Activated gamma-delta T cell (primary cell): Measurements from ENCODE around the gene VSNL1.

Experiments
- DNase-seq: peaks from one replicate; lab custom pipeline; 2025; lab: John Stamatoyannopoulos, UW

VSNL1 gene

DNA sequence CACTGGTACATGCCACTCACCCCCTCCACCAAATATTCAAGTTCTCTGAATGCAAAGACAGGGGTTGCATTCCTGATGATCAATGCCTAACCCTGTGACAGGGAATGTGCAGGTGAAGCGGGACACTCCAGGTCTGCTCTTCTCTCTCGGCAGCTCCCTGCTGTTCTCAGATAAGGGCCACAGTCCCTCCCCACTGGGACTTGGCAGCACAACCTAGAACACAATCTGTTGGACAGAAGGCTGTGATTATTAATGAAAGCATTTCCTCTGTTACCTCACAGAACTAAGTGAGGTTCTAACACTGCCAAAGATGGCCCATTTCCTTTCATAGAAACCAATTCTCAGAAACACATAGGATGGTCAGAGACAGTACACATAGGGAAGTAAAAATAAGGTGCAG, 42.7 kb downstream of the VSNL1 start:
- no peak for DNase-seq

DNA sequence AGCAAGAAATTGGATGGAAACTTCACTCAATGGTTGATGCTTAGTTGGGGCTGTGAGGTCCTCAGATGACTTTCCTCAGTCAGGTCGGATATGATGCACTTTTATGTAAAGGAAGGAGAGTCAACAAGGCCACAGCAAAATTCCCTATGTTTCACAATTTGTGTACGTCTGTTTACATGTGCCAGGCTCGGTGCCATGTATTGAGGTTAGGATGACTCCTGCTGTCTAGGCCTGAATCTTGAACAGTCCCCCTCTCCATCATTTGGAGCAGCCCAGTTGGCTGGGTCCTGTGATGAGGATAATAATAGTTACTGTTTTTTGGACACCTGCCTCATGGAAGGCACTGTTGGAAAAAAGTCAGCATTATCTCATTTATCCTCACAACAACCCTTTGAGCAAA, 43.1 kb downstream of the VSNL1 start:
- DNase-seq: no peak

DNA sequence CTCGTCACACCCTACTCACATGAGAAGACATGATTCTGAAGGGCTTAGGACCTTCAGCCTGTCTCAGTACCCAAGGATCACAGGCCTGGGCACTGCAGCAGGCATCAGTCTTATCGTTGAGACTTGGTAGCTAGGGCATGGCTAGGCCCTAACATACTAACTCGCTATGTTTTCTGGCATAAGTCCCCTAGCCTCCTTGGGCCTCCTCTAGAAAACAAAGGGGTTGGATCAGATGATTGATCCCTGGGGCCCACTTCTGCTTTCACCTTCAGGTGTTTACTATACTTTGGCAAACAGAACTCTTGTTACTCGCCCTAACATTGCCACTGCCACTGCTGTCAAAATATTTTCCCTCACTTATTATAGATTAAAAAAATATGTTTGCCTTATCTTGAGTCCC, 44.2 kb downstream of the VSNL1 start:
- no peak for DNase-seq

DNA sequence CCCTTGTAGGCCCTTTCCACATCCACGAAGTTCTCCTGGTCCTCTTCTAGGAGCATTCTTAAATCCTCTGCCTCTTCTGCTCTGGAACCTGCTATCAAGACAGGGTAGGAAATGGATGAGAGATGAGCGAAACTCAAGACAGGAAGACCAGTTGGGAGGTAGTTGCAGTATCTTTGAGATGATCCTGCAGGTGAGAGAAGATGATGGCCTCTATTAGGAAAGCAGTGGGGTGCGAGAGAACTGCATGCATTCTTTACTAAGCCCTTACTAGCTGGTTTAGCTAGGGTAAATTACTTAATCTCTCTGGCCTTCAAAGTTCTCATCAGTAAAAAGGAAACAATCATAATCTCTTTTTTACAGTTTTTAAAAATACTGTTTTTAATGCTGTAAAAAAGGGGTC, 47.0 kb downstream of the VSNL1 start:
- DNase-seq: no peak

DNA sequence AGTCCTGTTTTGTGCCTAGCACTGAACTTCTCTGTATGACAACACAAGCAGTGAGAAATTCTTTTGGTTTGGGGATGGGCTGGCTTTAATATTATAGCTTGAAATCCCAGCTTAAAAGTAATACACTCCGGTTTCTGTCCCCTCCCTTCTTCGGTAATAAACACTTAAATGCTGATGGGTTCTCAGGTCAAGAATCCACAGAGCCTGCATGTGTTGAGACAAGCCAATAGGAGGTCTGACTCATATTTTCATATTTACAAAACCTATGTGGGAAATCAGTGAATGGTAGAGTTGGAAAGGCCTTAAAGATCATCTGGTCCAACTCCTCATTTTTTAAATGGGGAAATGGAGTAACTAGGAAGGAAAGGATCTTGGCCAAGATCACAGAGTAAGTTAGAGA, 47.5 kb downstream of the VSNL1 start:
- DNase-seq: no peak

DNA sequence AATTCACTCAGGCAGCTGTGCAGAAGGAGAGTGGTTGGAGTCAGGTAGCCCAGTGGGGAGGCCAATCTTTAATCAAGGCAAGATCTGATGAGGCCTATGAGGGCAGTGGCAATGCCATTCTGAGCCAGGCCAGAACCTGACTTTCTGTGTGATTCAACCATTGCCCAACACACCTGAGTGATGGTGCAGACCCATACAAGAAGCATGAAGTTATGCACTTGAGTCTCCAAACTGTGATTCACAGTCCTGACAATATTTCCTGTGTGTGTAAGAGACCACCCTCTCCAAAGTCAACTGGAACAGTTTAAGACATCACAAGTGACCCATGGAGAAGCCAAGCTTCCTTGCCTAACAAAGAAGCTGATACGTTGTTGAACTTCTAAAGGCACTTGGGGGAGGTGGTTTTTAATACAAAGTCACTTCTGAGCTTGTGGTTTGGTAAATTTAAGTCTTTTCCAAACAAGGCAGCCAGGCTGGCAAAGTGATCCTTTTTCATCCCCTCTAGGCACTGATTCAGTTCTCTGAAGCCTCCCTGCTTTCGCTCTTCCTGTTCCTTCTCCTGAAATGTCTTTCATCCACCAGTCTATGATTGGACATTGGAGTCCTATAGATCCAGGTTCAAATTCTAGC, 49.0 kb downstream of the VSNL1 start:
- DNase-seq: no peak

DNA sequence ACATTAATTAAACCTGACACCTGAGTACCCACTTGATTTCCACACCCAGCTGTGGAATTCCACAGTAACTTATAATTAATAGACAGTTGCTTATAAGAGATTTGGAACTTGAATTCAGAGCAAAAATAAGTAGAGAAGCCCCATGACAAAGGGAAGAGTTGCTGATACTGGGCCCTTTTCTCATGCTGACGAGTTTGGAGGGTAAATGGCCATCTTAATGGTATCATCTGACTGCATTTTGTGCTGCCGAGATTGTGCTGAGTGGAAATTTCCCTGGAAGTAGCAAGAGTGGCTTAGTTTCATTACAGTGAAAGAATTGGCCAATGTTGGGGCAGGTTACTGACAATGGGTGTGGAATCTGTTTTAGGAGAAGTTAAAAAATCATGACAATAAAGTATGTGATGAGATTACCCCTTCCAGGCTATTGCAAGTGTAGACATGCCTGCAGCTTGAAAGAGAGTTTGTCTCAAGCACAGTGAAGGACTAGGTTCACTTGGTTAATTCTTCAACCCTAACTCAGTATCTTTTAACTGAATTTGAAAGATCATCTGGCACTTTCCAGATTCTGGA, 49.9 kb downstream of the VSNL1 start:
- DNase-seq: no peak

DNA sequence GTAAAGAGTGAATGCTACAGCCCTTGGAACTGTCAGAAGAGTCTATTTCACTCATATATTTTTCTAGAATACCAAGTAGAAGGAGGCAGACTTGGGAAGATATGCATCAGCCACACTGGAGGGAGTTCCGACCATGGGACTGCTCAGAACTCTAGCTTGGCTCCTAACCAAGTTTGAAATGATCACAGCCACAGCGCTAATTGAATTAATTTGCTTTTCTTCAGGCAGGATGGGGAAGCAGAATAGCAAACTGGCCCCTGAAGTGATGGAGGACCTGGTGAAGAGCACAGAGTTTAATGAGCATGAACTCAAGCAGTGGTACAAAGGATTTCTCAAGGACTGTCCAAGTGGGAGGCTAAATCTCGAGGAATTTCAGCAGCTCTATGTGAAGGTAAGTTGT, 51.4 kb downstream of the VSNL1 start:
- no peak for DNase-seq

DNA sequence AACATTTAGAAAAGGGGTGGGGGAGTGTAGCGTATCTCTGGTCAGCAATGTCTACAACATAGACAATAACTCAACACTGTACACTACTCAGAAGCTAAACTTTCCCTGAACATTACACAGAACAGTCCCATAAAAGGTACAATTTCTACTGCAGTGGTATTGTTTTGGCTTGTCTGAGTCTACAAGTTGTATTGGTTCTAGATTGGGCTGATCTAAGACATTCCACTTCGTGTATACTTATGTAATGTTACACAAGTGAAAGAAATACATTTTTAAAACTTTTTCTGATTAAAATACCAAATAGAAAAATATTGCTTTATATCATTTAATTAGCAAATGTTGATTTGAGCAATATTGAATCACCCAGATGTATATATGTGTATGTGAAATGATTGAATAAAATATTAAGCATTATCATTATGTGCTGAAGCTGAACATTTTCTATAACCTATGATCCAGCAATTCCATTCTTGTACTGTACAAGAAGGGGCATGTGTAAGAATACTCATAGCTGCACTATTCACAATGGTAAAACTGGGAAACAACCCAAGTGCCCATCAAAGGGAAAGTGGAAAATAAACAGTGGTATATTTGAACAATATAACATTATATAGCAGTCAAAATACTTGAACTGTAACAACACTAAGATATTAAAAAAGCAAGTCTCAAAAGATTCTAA, 52.4 kb downstream of the VSNL1 start:
- DNase-seq: no peak

DNA sequence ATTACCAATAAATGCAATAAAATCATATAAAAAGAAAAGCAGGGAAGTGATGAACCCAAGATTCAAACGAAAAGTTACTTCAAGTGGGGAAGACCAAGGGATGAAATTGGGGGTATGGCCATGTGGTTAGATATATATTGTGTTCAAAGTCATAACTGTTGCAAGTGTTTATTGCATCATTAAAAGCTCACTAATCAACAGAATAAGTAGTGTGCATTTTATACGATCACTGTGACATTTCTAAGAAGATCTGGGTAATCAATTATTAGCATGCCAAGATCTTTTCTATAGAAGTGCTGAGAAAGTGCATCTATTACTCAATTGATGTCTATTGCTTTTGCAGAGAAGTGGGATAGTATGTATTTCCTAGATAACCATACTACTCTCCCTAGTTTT, 52.9 kb downstream of the VSNL1 start:
- no peak for DNase-seq

DNA sequence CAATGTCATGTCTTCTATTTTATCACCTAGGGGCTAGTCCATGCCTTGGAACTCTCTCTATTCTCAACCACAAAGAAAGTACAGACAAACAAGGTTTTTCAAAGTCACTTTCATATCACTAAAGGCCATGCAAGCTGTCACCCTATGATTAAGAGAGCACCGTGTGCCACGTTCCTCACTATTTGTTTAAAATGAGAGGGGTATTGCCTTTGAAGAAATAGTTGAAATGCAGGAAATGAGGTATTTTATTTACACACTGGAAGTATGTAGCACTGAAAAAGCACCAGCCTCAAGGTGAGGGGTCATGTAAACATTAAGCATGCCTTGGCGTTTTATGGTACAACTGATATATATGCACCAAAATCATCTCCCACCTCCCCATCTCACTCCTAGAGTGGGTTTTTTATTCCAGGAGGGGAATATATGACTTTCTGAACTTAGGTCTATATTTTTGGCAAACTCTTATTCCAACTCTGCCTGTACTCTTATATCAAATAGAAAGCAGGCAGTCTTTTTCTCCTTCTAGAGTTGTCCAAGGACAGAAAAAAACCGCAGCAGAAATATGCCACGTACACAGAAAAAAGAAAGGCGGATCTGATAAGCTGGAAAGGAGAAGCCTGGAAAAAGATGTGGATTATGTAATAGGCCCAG, 53.5 kb downstream of the VSNL1 start:
- no peak for DNase-seq

DNA sequence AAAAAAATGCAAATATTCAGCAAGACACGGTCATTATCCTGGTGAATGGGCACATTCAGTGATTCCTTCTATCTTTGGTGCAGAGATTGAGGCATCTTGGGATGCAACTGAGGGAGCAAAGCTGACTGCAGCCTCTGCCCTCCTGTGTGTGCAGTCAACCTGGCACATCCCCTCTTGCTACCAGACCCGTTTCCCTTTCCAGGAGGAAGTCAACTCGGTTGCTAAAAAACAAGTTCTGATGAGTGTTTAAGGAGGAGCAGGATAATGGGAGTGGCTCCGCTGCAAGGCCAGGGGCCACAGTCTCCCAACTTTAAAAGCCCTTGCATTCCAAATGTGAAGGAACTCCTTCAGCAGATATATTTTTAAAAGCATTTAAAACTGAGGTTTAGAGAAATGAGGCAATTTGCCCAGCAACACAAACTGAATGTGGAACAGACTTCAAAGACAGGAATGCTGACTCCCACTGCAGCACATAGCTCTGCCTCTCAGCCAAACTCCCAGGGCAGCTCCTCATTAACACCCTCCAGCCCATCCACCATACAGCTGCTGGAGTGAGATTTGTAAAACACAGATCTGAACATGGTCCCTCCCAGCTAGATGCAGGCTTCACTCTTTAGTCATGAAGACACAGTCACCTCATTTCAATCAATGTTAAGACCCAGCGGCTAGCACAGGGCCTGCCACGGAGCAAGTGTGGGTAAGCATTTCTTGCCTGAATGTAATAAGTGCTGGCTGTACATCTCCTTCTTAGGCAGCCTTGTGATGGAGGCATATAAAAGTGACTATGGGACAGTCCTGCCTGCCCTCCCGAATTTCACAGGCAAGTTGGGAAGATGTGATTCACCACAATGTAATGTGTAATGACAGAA, 54.3 kb downstream of the VSNL1 start:
- no peak for DNase-seq

DNA sequence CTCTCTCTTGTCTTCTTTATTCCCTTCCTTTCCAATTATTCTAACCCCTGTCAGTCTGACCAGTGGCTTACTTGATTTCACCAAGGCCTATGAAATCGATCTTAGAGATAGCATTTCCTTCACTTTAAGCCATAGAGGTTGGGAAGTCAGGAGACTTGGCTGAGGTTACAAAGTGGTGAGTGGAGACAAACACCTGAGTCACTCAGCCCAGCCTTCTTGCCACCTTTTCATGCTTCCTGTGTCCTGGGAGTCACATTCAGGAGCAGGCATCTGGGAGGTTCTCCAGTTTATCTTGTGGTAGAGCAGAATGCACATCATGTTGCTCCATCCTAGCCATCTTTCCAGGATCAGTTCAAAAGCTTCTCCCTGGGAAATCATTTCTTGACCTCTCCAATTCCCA, 59.1 kb downstream of the VSNL1 start:
- DNase-seq: no peak

DNA sequence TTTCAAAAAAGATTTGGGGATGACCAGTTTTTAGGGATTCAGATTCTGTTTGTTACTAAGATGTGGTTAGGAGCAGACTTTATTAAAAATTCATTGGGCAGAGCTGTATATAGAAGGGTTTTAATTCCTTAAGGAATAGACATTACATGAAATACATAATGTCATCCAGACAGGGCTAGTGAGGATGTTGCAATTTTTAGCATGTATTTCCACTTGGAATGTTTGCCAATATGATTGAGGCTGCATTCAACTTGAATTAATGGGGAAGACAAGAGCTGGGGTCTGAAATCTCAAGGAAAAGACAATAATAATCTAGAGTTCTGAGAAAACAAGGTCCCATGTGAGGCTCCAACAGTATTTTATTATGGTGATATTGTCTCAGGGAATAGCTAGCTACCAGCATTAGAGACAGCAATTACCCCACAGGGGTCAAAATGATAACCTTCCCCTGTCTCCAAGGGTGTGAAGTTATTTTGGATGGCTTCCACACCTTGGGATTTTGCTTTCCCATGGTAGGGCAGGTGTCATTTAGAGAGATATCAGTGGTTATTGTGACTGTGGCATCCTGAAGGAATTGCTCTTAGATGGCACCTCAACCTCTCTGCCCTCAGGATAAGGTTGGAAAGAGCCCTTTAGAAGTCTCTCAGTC, 60.2 kb downstream of the VSNL1 start:
- DNase-seq: no peak

DNA sequence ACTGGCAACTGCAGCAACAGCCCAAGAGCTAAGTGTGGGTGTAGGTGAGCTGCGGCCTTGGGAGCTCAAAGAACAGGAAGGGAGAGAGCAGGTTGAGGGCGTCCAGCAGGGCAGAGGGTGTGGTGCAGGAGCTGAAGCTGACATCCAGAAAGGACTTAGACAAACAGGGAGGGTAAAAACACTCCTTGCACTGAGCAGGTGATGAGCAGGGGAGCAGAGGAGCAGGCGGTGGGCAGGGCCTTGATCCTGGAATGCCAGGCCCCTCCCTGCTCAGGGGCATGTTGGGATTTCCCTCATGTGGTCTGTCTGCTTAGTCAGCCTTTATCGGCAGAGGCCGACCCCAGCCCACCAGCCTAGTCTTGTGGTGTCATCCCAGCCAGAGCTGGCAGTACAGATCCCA, 63.6 kb downstream of the VSNL1 start:
- DNase-seq: no peak

DNA sequence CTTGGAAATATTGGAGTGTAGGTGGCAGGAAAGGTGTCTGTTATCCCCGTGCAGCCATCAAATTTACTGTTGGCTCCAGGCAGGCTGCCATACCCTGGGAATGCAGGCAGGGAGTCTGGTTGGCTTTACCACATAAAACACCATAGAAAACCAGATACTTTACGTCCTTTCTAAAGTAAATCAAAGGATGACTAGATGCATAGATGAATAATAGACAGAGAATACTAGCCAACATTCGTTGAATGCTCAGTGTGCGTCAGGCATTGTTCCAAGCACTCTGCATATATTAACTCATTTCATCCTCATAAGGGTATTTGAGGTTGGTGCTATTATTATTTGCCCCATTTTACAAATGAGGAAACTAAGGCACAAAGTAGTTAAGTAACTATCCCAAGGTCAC, 65.2 kb downstream of the VSNL1 start:
- no peak for DNase-seq

DNA sequence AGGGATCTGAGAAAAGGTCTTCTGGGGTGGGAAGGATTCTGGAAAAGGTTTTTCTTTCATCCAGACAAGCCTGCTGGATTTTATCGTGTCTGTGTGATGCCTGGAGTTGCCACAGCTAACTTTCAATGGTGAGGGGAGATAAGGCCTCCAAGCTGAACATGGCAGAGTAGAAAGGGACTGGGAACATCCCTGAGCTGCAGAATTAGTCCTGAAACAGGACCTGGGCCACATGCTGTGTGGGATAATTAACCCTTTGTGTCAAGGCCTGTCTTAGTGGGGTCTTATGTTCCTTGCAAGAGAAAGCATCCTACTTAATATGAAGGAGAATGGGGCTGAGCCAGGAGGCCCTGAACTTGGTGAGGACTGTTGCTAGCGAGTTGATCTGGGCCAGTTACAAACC, 66.4 kb downstream of the VSNL1 start:
- no peak for DNase-seq

DNA sequence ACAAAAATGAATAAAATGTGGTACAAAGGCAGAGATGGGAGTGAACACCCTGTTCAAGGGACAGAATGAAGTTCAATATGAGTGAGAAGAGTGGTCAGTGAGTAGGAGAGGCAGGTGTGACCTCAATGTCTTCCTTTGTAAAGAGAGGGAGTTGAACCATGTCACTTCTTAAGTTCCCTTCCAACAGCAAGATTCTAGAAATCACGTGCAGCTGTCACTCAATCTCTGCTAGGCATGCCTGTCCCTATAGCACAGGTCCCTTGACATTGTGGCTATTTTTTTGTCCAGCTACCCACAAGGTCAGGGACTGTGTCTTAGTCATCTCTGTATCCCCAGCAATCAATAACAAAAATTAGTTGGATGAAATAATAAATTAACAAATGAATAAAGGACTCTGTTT, 66.9 kb downstream of the VSNL1 start:
- DNase-seq: no peak

DNA sequence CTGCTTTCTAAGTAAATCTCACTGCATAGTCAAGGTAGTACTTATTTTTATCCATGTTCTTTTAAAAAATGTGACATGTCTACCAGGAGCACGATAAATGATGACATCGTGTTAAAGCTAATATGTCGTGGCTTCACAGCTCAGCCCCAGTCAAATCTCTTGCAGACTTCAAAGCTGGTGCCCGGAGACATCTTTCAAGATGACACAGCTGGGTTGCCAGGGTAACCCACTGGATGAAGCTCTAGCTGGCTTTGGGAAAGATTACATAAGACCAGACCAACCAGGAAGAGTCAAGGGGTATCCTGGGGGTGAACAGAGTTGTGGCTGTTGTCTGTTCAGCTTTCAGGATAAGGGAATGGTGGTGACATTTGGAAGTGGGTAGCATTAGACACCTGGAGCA, 67.8 kb downstream of the VSNL1 start:
- DNase-seq: no peak

DNA sequence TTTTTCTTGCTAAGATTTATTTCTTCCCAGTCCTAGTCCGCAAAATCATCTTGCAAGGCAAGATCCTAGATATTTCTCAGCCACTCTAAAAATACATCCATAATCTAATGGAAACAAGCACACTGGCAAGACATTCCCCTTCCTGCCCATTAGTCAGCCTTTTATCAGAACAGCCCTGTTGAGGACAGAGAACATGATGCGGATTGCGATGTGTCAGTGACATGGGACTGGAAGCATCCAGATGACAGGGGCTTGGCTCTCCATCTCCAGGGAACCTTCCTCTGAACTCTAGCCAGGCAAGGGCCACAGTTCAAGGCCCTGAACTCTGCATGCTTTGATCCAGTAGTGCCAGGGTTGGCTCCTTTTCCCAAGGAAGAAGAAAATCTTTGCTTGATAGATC, 70.0 kb downstream of the VSNL1 start:
- DNase-seq: no peak

DNA sequence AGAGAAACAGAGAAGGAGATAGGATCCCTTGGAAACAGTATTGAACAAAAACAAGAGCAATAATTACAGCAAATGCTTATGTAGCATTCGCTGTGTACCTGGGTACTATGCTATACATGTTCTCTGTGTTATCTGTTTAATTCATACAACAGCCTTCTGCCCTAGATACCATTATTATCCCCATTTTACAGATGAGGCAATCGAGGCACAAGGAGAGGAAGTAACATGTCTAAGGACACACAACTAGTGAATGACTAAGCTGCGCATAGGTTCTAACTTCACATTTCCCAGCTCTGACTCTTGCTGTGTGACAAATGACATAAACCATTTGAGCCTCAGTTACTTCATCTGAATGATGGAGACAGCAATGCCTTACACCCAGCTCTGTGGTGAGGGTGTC, 70.5 kb downstream of the VSNL1 start:
- DNase-seq: no peak
